Ectodermal cell (in vitro differentiated cells): ENCODE results near the gene FOXD4L6.
"Not testable (repeated sequence)": the region's sequence is repeated elsewhere in the genome, so short reads cannot be mapped to it uniquely, and the experiment has no call there.

ENCODE experiments used
- H3K27ac ChIP-seq: 2 replicates; pipeline ENCODE4 v1.7.0; 2013; ENCODE audit warnings: mild to moderate bottlenecking, low read depth, low read length; ENCODE audit not compliant: insufficient read depth, poor library complexity, severe bottlenecking
- H3K27me3 ChIP-seq: 2 replicates; pipeline ENCODE4 v1.7.0; 2013; ENCODE audit warnings: mild to moderate bottlenecking, low read length; ENCODE audit not compliant: insufficient read depth, control insufficient read depth, poor library complexity, severe bottlenecking
- H3K36me3 ChIP-seq: one replicate; pipeline ENCODE4 v1.7.0; 2013; ENCODE audit warnings: low read length; ENCODE audit not compliant: control insufficient read depth, insufficient read depth
- H3K4me1 ChIP-seq: one replicate; pipeline ENCODE4 v1.7.0; 2013; ENCODE audit warnings: low read length; ENCODE audit not compliant: control insufficient read depth, insufficient read depth
- H3K4me3 ChIP-seq: 2 replicates; pipeline ENCODE4 v1.7.0; 2013; ENCODE audit warnings: low read depth, low read length, control low read depth; ENCODE audit not compliant: insufficient read depth
- H3K9me3 ChIP-seq: 2 replicates; pipeline ENCODE4 v1.7.0; 2013; ENCODE audit warnings: mild to moderate bottlenecking, low read length, moderate library complexity; ENCODE audit not compliant: control insufficient read depth
- WGBS, 2 experiments: methylation state at CpG; one replicate each; pipeline ENCODE4 v1.1.7; 2013; ENCODE audit warnings: missing lambda C conversion rate in 2 of 2; 5-methylcytosine and 5-hydroxymethylcytosine counted together

Gene FOXD4L6

GRCh38 chr9:41086685-41087084 lies 41.8 kb downstream of the FOXD4L6 start:
- not testable (repeated sequence) for H3K4me1 ChIP-seq, H3K9me3 ChIP-seq, H3K4me3 ChIP-seq, H3K36me3 ChIP-seq, H3K27ac ChIP-seq
- no CpG with 5 or more reads among the region's 1 CpG for WGBS, 2 experiments
- peaks cover 50% of the 10 kb centered on the region for H3K27me3 ChIP-seq

- H3K27ac ChIP-seq, H3K4me1 ChIP-seq, H3K9me3 ChIP-seq, H3K36me3 ChIP-seq, H3K4me3 ChIP-seq: not testable (repeated sequence)
- 49 to 56% methylated on average over 3 of the region's 3 CpGs for WGBS, 2 experiments
- peaks cover 50% of the 10 kb centered on the region for H3K27me3 ChIP-seq
These were observed 42.3 kb downstream of the FOXD4L6 start for GRCh38 chr9:41086215-41086614.

- H3K4me3 ChIP-seq, H3K4me1 ChIP-seq, H3K27ac ChIP-seq, H3K36me3 ChIP-seq, H3K9me3 ChIP-seq: not testable (repeated sequence)
- H3K27me3 ChIP-seq: peaks cover 51% of the 10 kb centered on the region
- WGBS, 2 experiments: 62 to 63% methylated on average over 3 of the region's 4 CpGs
These were observed 46.1 kb downstream of the FOXD4L6 start for GRCh38 chr9:41082358-41082757.

GRCh38 chr9:41079464-41079863 lies 49.0 kb downstream of the FOXD4L6 start:
- not testable (repeated sequence) for H3K27ac ChIP-seq, H3K9me3 ChIP-seq, H3K36me3 ChIP-seq, H3K4me1 ChIP-seq, H3K4me3 ChIP-seq
- 67 to 79% methylated on average over 4 of the region's 4 CpGs for WGBS, 2 experiments
- peaks cover 56% of the 10 kb centered on the region for H3K27me3 ChIP-seq

- not testable (repeated sequence) for H3K4me3 ChIP-seq, H3K36me3 ChIP-seq, H3K27ac ChIP-seq, H3K9me3 ChIP-seq, H3K4me1 ChIP-seq
- no CpG with 5 or more reads among the region's 1 CpG for WGBS, 2 experiments
- peaks cover 69% of the 10 kb centered on the region for H3K27me3 ChIP-seq
These were observed 50.9 kb downstream of the FOXD4L6 start for GRCh38 chr9:41077586-41077985.
